HG02642 (cell line): ENCODE results near the gene LIPF.
"Not testable (repeated sequence)": the region's sequence is repeated elsewhere in the genome, so short reads cannot be mapped to it uniquely, and the experiment has no call there.

Experiments used
- ATAC-seq: cut with Tn5 transposase; IDR thresholded peaks from one replicate; pipeline ENCODE4 v1.9.1; 2021; ENCODE audit warnings: mild to moderate bottlenecking; ENCODE audit not compliant: unreplicated experiment, poor library complexity

The LIPF gene

GRCh38 chr10:88672041-88672440 lies 7.8 kb downstream of the LIPF start:
- ATAC-seq = no peak

- ATAC-seq = no peak
Observed at GRCh38 chr10:88676283-88677060, 12.2 kb downstream of the LIPF start.

GRCh38 chr10:88680958-88681357 lies 16.7 kb downstream of the LIPF start:
- ATAC-seq = no peak

- no peak for ATAC-seq
Observed at GRCh38 chr10:88682491-88682890, 18.2 kb downstream of the LIPF start.

GRCh38 chr10:88687853-88688467 lies 23.7 kb downstream of the LIPF start:
- ATAC-seq = no peak

- no peak for ATAC-seq
Observed at GRCh38 chr10:88689366-88689765, 25.1 kb downstream of the LIPF start.

GRCh38 chr10:88693392-88694020 lies 29.3 kb downstream of the LIPF start:
- no peak for ATAC-seq

- no peak for ATAC-seq
Observed at GRCh38 chr10:88702848-88703597, 38.8 kb downstream of the LIPF start.

GRCh38 chr10:88705958-88706357 lies 41.7 kb downstream of the LIPF start, which contains the start of gene LIPK:
LIPK (plus strand) TSS chr10:88706249; CDS start chr10:88724544, 18,295 bp downstream.
- no peak for ATAC-seq

GRCh38 chr10:88707429-88708155 lies 43.4 kb downstream of the LIPF start:
- ATAC-seq = no peak

- not testable (repeated sequence) for ATAC-seq
Observed at GRCh38 chr10:88709361-88709760, 45.1 kb downstream of the LIPF start.

GRCh38 chr10:88715517-88715916 lies 51.3 kb downstream of the LIPF start:
- ATAC-seq = no peak

- ATAC-seq = no peak
Observed at GRCh38 chr10:88721392-88721791, 57.1 kb downstream of the LIPF start.

- ATAC-seq = peak; percentile 75
Observed at GRCh38 chr10:88725798-88726197, 61.6 kb downstream of the LIPF start.

GRCh38 chr10:88728107-88728763 lies 64.0 kb downstream of the LIPF start:
- ATAC-seq = no peak
